OCI-M2 (cell line): ENCODE data around the gene MAN1A1.
"Not testable (repeated sequence)": the region's sequence is repeated elsewhere in the genome, so short reads cannot be mapped to it uniquely, and the experiment has no call there.

Experiments
- DNase-seq: peaks from one replicate; lab custom pipeline; 2025; ENCODE audit not compliant: unreplicated experiment; lab: John Stamatoyannopoulos, UW

Gene MAN1A1

GRCh38 chr6:119174879-119175817 is 174.4 kb downstream of the MAN1A1 start:
- no peak for DNase-seq

DNA sequence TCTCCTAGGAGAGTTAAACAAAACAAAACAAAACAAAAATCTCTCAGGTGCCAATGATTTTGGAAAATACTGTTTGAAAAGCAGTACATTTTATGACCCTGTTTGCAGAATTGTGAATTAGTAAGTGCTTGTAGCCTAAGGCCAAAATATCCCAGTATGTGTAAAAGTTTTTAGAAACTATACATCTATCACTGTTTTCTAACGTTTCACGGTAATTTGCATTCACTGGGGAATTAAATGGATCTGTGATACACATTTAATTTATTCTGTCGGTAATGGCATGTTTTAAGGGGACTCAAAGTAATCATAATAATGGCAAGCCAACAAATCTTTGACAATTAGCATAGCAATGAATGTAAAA is 175.5 kb downstream of the MAN1A1 start:
- no peak for DNase-seq

DNA sequence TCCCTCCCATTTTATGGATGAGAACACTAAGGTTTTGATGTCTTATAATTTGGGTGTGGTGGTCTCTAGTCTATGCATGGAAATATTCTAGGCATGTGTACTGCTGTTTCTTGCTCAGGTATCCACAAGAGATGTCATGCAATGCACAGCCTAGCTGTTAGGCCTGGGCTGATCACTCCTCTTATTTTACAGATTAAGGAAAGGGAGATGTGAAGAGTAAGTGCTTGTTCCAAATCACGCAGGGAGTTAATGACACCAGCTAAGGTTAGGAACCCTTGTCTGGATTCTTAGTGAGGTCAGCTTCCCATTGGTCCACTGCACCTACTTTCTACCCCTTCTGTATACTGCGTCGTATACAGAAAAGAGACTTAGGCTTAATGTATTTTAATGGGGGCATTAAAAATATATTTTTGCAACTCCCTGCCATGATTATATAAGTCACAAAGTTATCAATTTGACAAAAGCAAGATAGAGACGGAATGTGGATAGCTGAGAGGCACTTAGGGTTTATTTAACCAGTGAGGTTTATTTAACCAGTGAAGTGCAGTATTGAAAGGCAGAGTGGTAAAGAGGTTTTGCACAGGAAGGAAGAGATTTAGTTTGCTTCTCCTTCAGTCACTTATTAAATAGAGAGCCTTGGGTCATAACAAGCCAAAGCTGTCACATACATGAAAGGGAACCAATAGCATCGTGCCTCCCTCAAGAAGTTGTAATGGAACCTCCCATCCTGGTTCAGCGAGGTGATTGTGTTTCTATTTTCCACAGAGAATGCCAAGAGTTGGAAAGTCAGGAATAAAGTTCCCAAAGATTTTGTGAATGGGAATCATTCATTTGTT is 176.1 kb downstream of the MAN1A1 start:
- no peak for DNase-seq

- no peak for DNase-seq
Observed at GRCh38 chr6:119172824-119173223, 176.7 kb downstream of the MAN1A1 start.

DNA sequence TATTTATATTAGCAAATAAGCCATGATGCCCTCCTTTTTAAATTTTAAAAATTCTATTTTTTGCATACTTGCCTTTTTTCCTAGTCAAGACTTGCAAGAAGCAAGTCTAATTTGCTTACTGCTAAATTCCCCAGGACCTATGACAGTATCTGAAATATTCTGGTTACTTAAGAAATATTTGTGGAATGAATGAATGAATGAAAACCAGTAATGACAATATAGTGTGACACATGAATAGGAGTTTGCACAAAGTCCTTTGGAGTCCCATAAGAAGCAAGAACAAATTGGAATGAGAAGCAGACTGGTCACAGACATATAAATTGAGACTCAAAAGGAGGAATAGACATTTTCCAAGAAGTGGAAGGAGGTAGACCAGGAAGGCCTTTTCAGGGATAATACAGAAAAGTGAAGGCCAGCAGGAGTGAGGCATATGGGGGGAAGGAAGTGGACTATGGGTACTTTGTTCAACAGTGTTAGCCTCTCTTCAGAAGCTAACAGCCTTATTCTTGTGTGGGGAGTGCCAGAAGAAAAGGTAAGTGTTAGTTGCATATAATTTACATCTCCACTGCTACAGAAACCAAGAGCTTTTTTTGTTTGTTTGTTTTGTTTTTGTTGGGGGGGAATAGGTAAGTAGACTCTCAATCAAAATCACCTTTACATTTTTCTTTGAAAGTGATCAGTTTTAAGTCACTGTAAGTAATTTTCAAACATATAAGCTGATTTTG is 177.5 kb downstream of the MAN1A1 start:
- DNase-seq = no peak

- DNase-seq = no peak
Observed at GRCh38 chr6:119171088-119171841, 178.3 kb downstream of the MAN1A1 start.

GRCh38 chr6:119170447-119171087 is 179.0 kb downstream of the MAN1A1 start:
- DNase-seq = no peak

DNA sequence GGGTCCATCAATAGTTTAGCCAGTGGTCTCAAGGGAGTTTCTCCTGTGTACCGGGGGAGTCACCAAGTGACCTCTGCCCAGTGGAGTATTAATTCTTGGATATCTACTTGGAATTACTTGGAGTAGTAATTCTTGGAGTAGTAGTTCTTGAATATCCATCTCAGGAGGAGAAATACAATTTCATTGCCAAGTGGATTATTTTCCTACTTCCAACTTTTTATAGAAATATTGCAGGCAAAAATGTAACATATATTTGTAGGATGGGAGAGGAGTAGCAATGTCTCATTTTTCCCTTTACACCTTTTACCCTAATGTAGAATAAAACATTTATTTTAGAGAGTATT is 179.5 kb downstream of the MAN1A1 start:
- DNase-seq = no peak

DNA sequence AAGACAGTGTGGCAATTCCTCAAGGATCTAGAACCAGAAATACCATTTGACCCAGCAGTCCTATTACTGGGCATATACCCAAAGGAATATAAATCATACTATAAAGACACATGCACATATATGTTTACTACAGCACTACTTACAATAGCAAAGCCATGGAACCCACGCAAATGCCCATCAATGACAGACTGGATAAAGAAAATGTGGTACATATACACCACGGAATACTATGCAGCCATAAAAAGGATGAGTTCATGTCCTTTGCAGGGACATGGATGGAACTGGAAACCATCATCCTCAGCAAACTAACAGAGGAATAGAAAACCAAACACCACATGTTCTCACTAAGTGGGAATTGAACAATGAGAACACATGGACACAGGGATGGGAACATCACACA is 180.2 kb downstream of the MAN1A1 start:
- DNase-seq = not testable (repeated sequence)

- no peak for DNase-seq
Observed at GRCh38 chr6:119166024-119166784, 183.4 kb downstream of the MAN1A1 start.

DNA sequence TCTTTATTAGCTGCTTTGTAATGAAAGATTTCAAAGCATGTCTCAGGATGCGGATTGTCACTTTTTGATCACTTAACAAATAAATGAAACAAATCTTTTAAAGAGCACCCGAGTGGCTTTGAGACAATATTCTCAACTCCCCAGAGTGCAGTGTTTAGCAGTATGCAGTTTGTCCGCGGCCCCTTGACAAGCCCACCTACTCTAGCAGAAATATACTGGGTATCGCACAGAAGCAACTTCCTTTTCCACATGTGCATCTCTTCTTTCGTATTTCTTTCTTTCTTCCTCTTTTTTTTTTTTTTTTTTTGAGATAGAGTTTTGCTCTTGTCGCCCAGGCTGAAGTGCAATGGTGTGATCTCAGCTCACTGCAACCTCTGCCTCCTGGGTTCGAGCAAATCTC is 186.6 kb downstream of the MAN1A1 start:
- DNase-seq = no peak

DNA sequence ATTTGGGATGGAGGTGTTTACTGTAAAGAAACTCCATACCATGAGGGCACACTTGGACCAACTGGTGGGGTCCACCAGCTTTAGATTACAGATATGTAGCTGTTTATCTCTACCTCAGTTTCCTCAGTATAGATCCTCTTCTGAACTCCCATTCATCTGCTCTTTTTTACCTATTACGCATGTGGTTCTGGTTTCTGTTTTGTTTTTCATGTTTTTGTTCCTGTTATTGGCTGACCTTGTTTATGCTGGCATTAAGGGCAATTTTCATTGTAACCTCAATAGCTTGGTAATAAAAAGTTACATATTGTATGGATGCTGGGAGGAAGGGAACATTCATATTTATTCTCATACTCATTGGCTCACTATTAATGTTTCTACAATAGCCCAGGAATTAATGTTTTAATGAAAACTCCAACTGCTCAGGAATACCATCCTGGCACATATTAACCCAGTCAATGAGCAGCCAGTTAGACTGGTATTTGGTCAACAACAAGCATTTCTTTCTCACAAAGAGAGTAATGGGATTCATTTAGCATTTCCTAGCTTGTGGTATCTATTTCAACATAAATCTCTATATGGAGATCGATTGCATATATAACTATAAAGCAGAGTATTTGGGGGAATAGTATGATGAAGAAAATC is 187.3 kb downstream of the MAN1A1 start:
- no peak for DNase-seq

DNA sequence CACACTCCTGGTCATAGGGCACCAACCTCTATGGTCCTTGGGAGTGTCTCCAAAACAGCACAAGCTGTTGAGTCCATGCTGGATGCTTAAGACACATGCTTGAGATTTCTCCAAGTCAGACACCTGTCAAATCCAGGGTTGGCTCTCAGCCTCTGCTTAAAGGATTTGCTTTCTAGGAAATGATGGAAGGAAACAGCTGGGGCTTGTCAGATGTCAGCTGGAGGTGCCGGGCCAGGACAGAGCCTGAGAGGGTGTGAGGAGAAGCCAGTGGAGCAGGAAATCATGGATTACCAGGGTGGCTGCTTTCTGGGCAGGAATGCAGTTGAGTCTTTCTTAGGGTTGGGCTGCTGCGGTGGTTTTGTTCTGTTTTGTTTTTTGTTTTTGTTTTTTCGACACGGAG is 188.1 kb downstream of the MAN1A1 start:
- no peak for DNase-seq

- no peak for DNase-seq
Observed at GRCh38 chr6:119160911-119161310, 188.7 kb downstream of the MAN1A1 start.

GRCh38 chr6:119158057-119158848 is 191.3 kb downstream of the MAN1A1 start:
- DNase-seq = no peak

DNA sequence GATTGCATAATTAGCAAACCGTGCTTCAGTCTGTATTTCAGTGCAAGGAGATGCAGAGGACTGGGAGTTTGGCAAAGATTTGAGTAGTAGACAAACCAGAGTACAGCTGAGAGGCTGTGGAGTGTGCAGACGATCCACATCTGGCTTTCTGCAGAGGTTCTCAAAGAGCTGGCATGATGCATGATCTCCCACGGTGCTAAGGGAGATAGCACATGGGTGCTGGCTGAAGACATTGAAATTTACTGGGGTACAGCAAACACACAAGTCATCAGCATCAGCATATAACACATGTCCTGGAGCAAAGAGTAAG is 192.1 kb downstream of the MAN1A1 start:
- DNase-seq = no peak

GRCh38 chr6:119156757-119157505 is 192.6 kb downstream of the MAN1A1 start:
- DNase-seq = no peak

GRCh38 chr6:119156082-119156481 is 193.5 kb downstream of the MAN1A1 start:
- not testable (repeated sequence) for DNase-seq
